ENCODE results near the gene MYO5B. TPM values are rescaled to one million over a fixed set of nuclear protein-coding genes. Genes with fewer than 3 reads are reported as not detected.

MYO5B gene
- total RNA-seq, 2 experiments from 2014 or later = not detected

DNA sequence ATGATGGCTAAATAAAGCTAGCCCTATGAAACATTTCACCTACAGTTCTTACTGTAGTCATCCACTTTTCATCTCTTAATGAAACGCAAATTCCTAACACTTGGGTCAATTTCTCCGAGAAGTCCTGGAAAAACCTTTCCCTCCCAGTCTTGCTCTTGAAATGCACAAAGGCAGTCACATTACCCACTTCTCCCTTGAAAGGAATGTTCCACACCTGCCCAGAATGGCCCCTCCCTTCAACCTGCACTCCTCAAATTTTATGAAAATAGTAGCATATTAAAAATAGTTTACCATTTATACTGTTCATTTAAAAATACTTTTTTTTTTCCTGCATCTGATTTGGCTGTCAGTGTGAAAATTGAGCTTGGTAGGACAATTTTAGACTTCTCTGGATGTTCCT lies 316.9 kb downstream of the MYO5B start:
- no peak for ATAC-seq (ENCODE audit: poor library complexity)
- Histone ChIP-seq H3K36me3 (ENCODE audit: insufficient read depth, low read length) (no peaks in the 10 kb centered on the region), H3K4me3 (ENCODE audit: low read length) (no peak overlapping the region), H3K9me3 (ENCODE audit: control insufficient read depth in 1 of 2, insufficient read depth in 1 of 2, low read length in 2 of 2) (no peaks in the 10 kb centered on the region), H3K27ac (ENCODE audit: low read depth in 1 of 2, low read length in 2 of 2) (no peak overlapping the region), H3K27me3 (ENCODE audit: control insufficient read depth in 1 of 2, insufficient read depth in 2 of 2, low read length in 2 of 2) (peaks cover 0 to 2% of the 10 kb centered on the region in 2 experiments), H3K4me1 (ENCODE audit: insufficient read depth, low read length) (no peaks in the 10 kb centered on the region)
- POLR2A ChIA-PET = no interaction called here
- TF ChIP-seq, protein P1, sequence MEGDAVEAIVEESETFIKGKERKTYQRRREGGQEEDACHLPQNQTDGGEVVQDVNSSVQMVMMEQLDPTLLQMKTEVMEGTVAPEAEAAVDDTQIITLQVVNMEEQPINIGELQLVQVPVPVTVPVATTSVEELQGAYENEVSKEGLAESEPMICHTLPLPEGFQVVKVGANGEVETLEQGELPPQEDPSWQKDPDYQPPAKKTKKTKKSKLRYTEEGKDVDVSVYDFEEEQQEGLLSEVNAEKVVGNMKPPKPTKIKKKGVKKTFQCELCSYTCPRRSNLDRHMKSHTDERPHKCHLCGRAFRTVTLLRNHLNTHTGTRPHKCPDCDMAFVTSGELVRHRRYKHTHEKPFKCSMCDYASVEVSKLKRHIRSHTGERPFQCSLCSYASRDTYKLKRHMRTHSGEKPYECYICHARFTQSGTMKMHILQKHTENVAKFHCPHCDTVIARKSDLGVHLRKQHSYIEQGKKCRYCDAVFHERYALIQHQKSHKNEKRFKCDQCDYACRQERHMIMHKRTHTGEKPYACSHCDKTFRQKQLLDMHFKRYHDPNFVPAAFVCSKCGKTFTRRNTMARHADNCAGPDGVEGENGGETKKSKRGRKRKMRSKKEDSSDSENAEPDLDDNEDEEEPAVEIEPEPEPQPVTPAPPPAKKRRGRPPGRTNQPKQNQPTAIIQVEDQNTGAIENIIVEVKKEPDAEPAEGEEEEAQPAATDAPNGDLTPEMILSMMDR (IDR thresholded peaks at IDR 0.05) = no peak
- intact Hi-C loops (cut with DNase I, micrococcal nuclease) = no loop called here
- DNase-seq = no peak
- Mint-ChIP-seq H3K9me3 (no peaks in the 10 kb centered on the region), H3K36me3 (ENCODE audit: low read depth) (no peaks in the 10 kb centered on the region), H3K27ac (no peak overlapping the region), H3K4me1 (ENCODE audit: low read depth) (no peaks in the 10 kb centered on the region), H3K27me3 (peaks cover 31% of the 10 kb centered on the region), H3K4me3 (no peak overlapping the region)
- CTCF ChIA-PET = no interaction called here

DNA sequence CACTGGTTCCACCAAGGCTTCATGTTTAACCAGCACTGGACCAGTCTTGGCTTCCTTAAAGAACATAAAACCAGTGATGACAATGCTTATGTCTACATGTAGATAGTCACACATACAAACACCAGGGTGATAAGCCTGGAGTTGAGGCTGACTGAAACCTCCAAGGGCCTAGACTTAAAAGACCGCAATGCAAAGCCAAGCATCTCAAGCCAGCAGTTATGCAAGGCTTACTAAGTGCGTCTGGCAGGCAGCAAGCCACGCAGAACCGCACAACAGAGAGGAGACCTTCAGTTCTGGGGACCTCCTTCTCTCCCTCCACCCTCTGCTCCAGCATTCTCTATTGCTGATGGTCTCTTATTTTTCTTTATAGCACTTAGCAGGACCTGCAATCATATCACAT lies 318.4 kb downstream of the MYO5B start:
- H3K27me3 Mint-ChIP-seq = peaks cover 26% of the 10 kb centered on the region
- no peak for ATAC-seq (ENCODE audit: poor library complexity)

DNA sequence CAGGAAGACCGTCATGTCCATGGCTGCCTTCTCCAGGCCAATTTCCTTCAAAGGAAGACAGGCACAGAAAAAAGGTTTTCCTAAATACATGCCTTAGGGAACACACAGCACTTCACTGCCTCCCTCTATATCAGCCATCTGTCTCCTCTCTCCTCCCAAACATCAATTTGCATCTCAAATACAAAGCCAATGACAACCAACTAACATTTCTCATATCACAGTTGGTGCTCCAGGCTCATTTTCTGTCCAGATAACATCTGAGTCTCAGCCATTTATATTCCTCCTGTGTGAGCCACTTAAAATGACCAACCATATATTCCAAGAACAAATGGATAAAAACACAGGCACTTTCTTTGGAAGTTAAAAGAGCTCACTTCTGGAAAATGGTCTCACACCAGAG lies 319.2 kb downstream of the MYO5B start:
- Mint-ChIP-seq H3K9me3 (no peaks in the 10 kb centered on the region), H3K36me3 (ENCODE audit: low read depth) (no peaks in the 10 kb centered on the region), H3K27me3 (peaks cover 22% of the 10 kb centered on the region), H3K4me3 (no peak overlapping the region), H3K4me1 (ENCODE audit: low read depth) (no peaks in the 10 kb centered on the region), H3K27ac (no peak overlapping the region)
- DNase-seq = no peak
- CTCF ChIA-PET = no interaction called here
- Histone ChIP-seq H3K9me3 (ENCODE audit: control insufficient read depth in 1 of 2, insufficient read depth in 1 of 2, low read length in 2 of 2) (no peaks in the 10 kb centered on the region), H3K4me1 (ENCODE audit: insufficient read depth, low read length) (no peaks in the 10 kb centered on the region), H3K4me3 (ENCODE audit: low read length) (no peak overlapping the region), H3K27ac (ENCODE audit: low read depth in 1 of 2, low read length in 2 of 2) (no peak overlapping the region), H3K36me3 (ENCODE audit: insufficient read depth, low read length) (no peaks in the 10 kb centered on the region), H3K27me3 (ENCODE audit: control insufficient read depth in 1 of 2, insufficient read depth in 2 of 2, low read length in 2 of 2) (peaks cover 0 to 2% of the 10 kb centered on the region in 2 experiments)
- intact Hi-C loops (cut with DNase I, micrococcal nuclease) = no loop called here
- ATAC-seq (ENCODE audit: poor library complexity) = no peak
- TF ChIP-seq, protein P1 (IDR thresholded peaks at IDR 0.05) = no peak
- POLR2A ChIA-PET = no interaction called here

More for the DNA sequence above, 318.4 kb downstream of the MYO5B start:
- DNase-seq = no peak
- no peak overlapping the region for H3K4me3 Mint-ChIP-seq
- no peaks in the 10 kb centered on the region for H3K9me3 ChIP-seq (ENCODE audit: control insufficient read depth in 1 of 2, insufficient read depth in 1 of 2, low read length in 2 of 2)
- no peaks in the 10 kb centered on the region for H3K4me1 Mint-ChIP-seq (ENCODE audit: low read depth)
- no peaks in the 10 kb centered on the region for H3K4me1 ChIP-seq (ENCODE audit: insufficient read depth, low read length)
- no peak overlapping the region for H3K27ac ChIP-seq (ENCODE audit: low read depth in 1 of 2, low read length in 2 of 2)
- H3K27me3 ChIP-seq (ENCODE audit: control insufficient read depth in 1 of 2, insufficient read depth in 2 of 2, low read length in 2 of 2) = peaks cover 0 to 2% of the 10 kb centered on the region in 2 experiments
- no peaks in the 10 kb centered on the region for H3K36me3 ChIP-seq (ENCODE audit: insufficient read depth, low read length)
- intact Hi-C loops (cut with DNase I, micrococcal nuclease) = no loop called here
- no peaks in the 10 kb centered on the region for H3K36me3 Mint-ChIP-seq (ENCODE audit: low read depth)
- POLR2A ChIA-PET = no interaction called here
- H3K4me3 ChIP-seq (ENCODE audit: low read length) = no peak overlapping the region
- CTCF ChIA-PET = no interaction called here
- H3K27ac Mint-ChIP-seq = no peak overlapping the region
- TF ChIP-seq, protein P1 (IDR thresholded peaks at IDR 0.05) = no peak
- no peaks in the 10 kb centered on the region for H3K9me3 Mint-ChIP-seq
